Posterior vena cava (tissue), 2 donors: Measurements from ENCODE around the gene PERCC1. TPM values are rescaled to one million over a fixed set of nuclear protein-coding genes. Genes with fewer than 3 reads are reported as not detected.

Experiments
- DNase-seq: peaks from one replicate; pipeline ENCODE4 v3.0.0-alpha.2; 2020; ENCODE audit warnings: low spot score
- intact Hi-C, 2 donors: fragments of 100-400 bp; cut with DNase I; formaldehyde crosslinking; loops; one replicate each; pipeline versions ENCODE4 v1.14.1 to v1.14.2; 2022 to 2023
- total RNA-seq, 2 donors: library from RNA; stranded (reverse); fragmentation: NEBNext Ultra II Directional; extraction: Animal tissue kit (Norgen Biotek cat#: 25700); gene quantifications; one replicate each; pipeline ENCODE4 v1.2.1, GENCODE V29; 2021
- donor health status: DM: yes; HTN: yes; CAD: no.
- donor health status: DM: yes; HTN: yes; CAD: no.

Gene PERCC1
- total RNA-seq, 2 donors from 2014 or later, result not detected

DNA sequence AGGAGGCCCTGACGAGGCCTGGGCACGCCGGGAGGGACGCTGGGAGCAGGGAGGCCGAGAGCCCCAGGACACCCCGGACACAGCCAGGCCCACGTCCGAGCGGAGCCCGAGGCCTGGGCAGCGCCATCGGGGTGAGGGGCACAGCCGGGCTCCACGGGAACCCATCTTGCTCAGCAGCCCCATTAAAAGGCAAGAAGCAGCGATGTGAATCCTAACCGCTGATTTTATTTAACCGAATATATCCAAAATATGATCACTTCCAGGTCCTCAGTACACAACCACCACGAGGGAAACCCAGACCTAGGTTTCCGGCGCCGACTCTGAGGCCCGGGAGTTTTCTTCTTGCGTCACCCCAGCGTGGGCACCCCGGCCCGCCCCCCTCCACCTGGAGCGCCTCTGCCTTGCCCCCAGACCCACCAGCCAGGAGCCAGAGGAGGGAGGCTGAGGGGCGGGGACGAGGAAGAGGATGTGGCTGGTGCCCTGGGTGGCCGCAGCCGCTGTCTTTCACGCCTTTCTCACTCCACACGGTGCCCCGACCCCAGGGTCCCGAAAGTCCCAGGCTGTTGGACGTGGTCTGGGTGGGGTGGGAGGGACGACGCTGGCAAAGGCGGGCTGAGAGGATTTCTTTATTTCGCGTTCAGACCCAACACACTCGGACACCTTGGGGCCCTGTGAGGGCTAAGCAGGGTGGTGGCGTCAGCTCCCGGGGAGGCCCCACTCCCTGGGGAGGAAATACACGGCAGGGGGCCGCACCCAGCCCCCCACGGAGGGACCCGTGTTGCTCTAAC, 14.0 kb downstream of the PERCC1 start:
- intact Hi-C loops, result no loop called here
- DNase-seq, result no peak

DNA sequence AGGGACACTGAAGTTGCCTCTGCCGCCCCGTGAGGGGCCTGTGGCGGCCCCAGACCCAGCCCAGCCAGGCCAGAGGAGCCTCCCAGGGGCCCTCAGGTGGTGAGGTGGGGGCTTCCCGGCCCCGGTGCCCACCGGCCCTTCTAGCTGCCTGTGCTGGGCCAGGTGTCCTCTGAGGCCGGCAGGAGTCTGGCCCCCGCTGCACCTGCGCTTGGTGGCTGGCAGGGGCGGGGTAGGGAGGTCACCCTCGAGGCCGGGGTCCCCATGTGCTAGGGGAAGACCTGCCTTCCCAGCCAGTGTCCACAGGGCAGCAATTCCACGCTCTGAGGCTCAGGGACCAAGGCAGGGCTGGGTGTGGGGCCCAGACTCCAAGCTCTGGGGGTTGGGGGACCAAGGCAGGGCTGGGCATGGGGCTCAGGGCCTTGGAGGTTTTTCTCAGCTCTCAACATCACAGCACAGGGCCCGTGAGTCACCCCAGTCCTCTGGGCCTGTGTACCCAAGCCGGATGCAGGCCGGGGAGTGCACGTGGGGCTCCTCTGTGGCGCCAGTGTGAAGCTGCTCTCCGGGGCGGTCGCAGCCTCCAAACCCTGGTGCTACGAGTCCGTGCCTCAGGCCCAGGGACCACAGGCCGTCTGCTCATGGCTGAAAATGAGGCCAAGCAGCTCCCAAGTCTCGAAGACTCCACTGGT, 14.8 kb downstream of the PERCC1 start:
- intact Hi-C loops, result no loop called here
- DNase-seq, result no peak

DNA sequence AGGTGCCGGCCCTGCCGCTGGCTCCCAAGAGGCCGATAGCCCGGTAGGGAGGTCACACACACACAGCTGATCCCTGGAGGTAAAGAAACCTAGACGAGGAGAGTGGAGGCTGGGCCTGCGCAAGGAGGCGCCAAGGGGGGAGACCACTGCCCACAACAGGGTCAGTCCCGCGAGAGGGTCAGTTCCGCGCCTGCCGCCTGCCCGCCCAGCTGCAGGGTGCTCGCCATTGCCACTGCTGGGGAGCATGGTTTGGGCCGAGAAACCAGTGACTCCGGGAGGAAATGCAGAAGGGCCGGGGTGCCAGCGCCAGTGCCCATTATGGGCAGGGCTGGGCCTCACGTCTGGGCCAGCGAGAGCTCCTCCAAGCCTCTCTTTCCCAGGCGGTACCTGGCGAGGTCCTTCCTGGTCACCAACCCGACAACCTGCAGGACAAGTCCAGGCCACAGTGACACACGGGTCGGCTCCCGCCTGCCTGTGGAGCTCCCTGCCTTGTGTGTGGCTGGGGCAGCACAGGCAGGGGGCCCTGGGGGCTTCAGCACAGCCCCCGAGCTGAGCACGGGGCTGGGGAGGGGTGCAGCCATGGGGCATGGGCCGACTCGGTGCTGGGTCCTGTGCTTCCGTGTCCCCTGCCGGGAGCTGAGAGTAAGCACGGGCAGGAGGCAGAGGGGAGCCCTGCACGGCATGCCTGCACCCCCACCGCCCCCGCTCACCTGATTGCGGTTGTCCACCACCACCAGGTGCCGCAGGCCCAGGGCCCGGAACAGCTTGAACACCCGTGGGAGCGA, 15.6 kb downstream of the PERCC1 start:
- DNase-seq, result no peak
- intact Hi-C loops, result no loop called here

DNA sequence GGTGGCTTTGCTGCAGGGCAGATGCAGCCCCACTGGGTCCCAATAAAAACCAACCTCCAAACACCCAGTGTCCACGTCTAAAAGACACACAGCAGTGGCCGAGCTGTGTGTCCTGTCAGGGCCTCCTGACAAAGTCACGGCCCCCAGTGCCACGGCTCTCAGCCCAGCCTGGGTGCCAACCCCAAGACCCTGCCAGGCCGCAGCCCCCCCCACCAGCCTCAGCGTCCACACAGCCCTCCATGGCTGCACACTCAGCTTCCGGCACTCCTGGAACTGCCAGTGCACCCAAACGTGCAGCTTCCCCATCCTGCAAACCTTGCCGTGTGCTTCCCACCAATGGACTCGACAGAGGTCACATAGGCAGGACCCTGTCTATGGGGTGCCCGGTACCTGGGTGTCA, 17.1 kb downstream of the PERCC1 start:
- intact Hi-C loops, result no loop called here
- no peak for DNase-seq

DNA sequence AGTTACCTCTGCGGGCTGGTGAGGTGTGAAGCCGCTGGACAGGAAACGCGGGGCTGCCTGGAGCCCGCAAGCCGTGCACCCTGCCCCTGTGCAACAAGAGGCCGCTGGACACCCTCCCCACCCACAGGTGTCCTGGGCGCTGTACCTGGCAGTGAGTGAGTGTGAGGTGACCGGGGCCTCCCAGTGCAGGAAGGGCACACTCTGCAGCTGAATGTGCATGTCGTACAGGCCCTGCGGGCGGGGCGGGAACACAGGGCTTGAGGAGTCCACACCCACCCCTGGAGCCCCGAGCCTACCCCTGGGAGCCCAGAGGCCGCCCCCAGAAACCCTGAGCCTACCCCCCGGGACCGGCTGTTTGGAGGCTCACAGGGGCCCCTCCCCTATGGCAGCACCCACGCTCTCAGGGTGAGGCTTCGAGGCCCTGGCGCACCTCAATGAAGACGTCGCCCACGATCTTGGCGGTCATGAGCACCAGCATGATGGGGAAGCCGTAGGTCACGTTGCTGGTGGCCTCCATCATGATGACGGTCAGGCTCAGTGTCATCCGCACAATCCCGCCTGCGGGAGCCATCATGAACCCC, 17.7 kb downstream of the PERCC1 start:
- intact Hi-C loops, result no loop called here
- no peak for DNase-seq

DNA sequence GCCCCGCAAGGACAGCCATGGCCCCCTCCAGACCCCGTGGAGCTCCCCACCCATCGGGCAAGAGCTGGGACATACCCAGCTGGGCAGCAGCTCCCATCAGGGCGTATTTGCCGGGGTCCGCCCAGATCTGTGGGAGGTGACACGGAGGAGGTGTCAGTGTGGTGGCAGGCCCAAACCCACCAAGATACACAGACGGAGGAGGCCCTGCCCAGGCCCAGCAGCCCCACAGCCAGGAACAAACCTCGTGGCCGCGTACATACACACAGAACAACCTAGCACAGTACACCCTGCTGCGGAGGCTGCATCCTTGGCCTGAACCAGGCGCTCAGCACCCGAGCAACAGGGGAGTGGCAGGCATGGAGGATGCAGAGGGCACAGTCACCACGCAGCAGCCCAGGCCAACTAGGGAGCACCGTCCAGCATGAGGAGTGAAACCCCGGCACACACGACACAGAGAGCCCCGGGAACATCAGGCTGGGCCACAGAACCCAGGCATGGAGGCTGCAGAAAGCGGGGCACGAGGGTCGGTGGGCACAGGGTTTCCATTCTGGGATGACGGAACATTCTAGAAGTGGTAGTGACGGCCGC, 18.4 kb downstream of the PERCC1 start:
- intact Hi-C loops, result no loop called here
- no peak for DNase-seq

DNA sequence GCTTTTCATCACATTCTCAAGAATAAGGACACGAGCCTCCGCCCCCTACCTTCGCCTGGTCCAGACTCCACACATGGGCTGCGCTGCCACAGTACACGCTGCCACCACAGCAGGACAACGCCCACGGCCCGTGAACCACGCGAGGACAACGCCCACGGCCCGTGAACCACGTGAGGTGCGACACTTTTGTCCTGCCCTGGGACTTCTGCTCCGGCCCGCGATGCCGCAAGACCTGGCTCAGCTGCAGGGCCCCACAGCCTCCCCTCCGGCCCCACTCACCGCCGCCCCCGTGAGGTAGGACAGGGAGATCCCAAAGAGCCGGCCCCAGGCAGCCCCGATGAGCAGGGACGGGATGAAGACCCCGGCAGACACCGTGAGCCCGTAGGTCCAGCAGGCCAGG, 19.3 kb downstream of the PERCC1 start:
- intact Hi-C loops, result no loop called here
- DNase-seq, result no peak

DNA sequence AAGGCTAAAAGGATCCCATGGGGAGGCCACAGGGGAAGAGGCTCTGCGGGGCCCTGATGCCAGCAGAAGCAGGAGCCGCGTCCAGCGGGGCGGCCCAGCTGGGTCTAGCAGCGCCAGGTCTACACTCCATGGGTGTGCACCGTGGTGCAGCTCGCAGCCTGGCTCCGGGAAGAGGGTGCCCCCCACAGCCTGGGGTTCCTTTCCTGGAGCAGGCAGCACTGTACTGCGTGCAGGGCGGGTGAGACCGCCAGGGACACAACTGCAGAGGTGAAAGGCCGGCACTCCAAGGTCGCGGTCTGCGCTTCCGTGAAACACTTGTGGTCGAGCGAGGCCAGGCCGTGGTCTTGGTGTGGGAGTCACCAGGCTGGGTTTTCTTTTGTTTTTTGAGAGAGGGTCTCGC, 20.0 kb downstream of the PERCC1 start:
- intact Hi-C loops, result no loop called here
- DNase-seq, result no peak

DNA sequence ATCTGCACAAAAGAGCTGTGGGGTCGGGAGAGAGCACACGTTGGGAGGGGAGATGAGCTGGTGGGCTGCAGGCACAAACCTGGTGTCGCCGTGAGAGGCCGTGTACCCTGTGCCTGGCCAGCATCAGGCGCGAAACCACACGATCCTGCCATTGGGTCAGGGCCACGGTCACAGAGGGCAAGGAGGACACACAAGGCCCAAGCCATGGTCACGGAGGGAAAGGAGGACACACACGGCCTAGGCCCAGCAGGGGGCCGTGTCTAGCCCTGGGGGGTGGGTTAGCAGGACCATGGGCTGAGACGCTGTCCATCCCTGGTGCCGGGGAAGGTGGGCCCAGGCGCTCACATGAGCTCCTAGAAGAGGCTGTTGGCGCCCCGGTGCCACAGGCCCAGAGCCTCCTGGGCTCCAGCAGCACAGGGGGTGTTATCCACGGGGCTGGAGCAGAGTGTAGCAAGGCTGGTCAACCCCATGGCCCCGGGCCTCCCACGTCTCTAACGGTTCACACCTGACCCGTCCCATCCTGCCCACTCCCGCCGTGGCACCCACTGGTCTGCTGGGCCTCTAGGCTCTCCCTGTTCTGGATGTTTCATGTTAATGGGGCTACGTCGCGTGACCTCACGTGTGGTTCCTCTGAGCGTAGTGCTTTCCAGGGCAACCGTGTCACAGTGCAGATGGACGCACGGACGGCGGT, 21.0 kb downstream of the PERCC1 start:
- no peak for DNase-seq
- intact Hi-C loops, result no loop called here

DNA sequence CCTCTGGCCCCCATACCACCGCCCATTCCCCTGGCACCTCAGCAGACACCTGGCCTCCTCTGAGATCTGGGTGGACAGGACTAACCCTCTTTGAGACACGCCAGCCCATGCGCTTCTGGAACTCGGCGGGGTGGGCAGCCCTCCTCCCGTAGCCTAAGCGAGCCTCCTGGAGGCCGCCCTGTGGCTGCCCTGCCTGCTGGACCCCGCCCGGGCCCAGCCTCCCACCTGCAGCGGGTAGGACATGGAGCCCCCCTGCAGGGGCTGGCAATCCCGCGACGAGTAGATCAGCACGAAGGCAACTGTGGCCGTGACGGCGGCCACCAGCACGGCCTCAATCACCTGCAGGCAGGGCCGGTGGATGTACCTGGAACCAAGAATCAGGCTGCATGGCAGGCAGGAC, 21.7 kb downstream of the PERCC1 start:
- intact Hi-C loops, result no loop called here

DNA sequence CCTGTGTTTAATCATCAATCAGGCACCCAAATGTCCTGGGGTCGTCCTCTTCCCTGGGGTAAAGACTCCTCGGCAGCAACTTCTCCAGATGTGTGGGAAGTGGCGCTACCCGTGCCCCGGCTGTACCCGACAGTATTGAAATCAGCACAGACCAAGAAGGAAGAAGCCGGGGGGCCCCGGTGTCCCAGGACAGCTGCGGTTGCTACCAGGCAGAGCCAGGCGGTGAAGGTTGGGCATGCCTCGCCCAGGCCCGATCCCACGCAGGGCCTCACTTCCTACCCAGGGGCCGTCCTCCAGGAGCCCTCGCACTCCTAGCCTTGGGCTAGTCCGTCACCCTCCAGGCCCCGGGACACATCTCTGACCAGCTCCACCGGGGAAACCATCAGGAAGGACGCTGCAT, 22.4 kb downstream of the PERCC1 start:
- intact Hi-C loops, result no loop called here
- DNase-seq, result no peak

More for the DNA sequence above, 21.7 kb downstream of the PERCC1 start:
- DNase-seq, result no peak

DNA sequence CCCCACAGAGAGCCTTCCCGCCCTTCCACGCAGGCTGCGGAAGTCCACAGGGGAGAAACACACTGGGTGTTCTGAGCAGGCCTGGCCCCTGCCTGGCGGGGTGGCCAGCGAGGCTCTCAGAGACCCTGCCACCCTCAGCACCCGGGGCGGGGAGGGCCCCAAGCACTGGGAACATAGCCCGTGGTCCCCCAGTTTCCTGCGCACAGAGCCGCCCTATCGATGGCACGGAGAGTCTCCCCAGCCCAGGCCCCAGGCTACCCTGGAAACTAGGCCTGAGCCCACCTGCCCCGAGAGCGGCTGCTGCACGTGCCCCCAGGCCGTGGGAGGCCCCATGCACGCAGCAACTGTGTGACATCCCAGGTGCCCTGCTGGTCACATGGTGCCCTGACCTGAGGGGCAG, 23.7 kb downstream of the PERCC1 start:
- intact Hi-C loops, result no loop called here

DNA sequence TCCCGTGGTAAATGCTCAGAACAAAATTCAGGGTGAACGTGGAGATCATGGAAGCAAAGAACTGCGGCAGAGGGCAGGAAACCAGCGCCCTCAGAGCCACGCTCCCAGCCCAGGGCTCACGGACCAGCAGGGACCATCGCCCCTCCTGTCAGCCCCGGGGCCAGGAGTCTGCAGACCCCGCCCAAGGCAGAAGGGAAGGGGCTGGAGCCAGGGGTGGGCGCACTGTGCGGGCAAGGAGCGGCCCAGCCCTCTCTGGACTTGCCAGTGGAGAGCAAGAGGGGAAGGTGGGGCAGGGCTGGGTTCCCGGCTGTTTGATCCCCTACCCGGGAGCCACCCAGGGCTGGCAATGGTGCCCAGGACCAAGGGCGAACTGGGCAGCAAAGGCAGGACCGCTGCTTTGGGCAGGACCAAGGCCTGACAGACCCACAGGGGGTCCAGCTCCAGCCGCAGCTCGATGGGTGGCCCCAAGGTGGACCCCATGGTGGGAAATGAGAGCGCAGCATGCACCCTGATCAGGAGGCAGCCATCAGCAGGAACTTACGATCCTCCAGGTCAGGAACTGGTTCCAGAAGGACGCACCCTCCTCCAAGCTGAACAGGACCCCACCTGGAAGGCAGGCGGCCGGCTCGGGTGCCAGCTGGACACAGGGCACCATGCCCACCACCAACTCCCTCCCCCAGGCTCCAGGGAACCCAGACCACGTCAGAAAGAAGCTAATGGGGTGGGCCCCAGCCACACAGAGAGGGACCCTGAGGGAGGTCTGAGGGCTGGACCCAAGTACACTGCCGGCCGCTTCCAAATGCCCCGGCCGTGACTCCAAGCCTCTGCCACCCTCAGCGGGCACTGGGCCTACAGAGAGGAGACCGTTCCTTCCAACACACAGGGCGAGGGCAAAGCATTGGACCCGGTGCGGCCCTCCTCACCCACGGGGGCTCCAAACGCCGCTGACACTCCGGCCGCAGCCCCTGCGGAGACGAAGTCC, 24.6 kb downstream of the PERCC1 start:
- no peak for DNase-seq
- intact Hi-C loops, result no loop called here

More for the DNA sequence above, 23.7 kb downstream of the PERCC1 start:
- no peak for DNase-seq

DNA sequence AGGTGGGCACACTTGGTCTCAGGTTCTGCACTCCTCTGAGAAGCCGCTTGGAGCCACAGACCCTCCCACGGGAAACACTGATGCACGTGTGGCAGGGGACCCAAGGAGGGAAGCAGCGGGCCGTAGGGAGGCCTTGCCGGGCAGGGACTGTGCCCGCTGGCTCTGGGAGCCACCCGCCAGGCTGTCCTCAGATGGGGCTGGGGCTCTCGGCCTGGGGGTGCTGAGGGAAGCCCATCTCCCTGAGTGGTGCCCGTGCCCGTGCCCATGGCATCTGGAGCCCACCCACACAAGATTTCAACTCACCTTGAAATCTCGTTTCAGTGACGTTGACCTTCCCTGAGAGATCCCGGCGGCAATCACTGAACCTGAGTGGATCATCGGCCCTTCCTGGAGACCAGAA, 26.1 kb downstream of the PERCC1 start:
- intact Hi-C loops, result no loop called here
- DNase-seq, result no peak

DNA sequence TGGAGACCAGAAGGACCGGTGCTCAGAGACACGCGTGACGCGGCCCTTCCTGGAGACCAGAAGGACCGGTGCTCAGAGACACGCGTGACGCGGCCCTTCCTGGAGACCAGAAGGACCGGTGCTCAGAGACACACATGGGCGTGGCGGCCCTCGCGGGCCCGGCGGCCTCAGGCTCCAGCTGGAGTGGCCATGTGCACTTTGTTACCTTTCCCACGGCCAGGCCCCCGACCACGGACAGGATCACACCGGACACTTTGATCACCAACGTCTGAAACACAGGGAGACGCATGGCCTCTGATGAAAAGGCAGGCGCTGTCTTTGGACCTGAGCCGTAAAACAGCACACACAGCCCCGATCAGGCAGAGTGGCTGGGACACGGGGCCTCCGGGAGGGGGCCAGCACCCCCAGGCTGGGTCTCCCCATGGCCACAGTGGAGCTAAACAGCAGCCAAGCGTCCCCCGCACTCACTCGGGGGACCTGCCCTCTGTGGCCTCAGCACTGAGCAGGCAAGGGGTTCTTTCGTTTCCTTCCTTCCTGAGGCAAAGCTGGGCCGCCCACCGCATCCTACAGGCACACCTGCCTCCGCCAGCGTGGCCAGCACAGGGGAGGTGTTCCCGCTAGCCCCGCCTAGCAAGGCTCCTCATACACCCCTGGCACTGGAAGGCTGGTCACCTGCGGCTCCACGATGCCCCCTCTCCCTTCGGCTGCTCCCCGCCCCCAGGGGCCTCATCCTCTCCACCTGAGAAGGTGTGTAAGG, 26.8 kb downstream of the PERCC1 start:
- intact Hi-C loops, result no loop called here
- no peak for DNase-seq

DNA sequence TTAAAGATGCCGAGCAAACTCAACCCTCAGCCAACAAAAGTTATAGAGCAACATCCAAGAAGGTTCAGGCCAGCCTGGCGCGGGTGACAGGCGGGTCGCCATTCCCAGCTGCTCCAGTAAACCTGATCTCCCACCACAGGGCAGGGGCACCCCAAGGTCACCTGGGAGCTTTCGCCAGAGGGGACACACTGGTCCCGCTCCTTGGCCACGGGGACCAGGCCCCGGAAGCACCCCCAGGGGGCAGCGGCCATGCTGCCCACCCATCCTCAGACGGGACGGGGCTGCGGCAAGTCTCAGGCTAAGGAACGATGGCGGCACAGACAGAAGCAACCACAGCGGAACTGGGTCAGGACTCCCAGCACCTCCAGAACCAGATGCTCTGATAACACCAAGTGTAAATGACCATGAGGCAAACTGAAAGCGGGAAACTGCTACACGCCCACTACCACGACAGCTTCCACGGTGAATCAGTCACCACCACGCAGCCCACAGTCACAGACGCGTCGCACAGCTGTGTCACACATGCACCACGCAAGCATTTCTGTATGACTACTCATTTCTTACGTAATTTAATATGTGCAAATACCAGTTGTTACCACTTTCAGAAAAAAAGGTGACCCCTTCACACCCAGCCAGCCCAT, 27.6 kb downstream of the PERCC1 start:
- no peak for DNase-seq
- intact Hi-C loops, result no loop called here

DNA sequence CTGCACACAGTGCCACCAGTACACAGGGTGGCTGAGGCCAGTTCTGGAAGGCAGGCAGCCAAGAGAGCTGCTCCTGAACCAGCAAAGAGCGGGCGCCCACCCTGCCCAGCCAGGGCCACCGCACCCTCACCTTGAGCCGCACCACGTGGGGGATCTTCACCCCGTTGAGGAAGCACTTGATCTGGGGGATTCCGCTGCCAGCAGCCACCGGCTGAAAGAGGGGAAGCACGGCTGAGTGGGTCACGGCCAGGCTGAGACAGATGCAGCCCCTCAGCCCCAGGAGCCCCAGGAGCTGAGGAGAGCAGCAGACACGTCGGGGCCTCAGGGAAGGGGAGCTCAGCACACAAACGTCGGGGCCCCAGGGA, 28.1 kb downstream of the PERCC1 start:
- intact Hi-C loops, result no loop called here
- no peak for DNase-seq
